CD8-positive, alpha-beta memory T cell (primary cell): Measurements from ENCODE around the gene STK10. TPM values are rescaled to one million over a fixed set of nuclear protein-coding genes. Genes with fewer than 3 reads are reported as not detected.
A peak's percentile ranks its signal among the peaks of the same experiment; 100 is the strongest.

Experiments
- CTCF ChIA-PET: fragments of 350-600 bp; sonication (Branson Sonifier 250); formaldehyde crosslinking; loops from one replicate; lab custom pipeline; 2021; ENCODE audit warnings: antibody characterized with exemption; lab: Charles Lee
- POLR2A ChIA-PET: fragments of 350-600 bp; sonication (Branson Sonifier 250); formaldehyde crosslinking; loops from one replicate; lab custom pipeline; 2021; ENCODE audit warnings: antibody characterized with exemption; lab: Charles Lee
- DNase-seq, 5 donors: peaks; one replicate each; pipeline versions ENCODE4 v3.0.0 to v3.0.0-alpha.2; 2020 to 2022; ENCODE audit warnings: mixed read lengths in 1 of 5
- H3K27ac ChIP-seq: one replicate; pipeline ENCODE4 v1.7.0; 2013; ENCODE audit warnings: low read depth, mild to moderate bottlenecking, low read length, moderate library complexity
- H3K27me3 ChIP-seq: 2 replicates; pipeline ENCODE4 v1.7.0; 2013; ENCODE audit warnings: low read length, mild to moderate bottlenecking; ENCODE audit not compliant: insufficient read depth, poor library complexity, severe bottlenecking
- H3K36me3 ChIP-seq: 2 replicates; pipeline ENCODE4 v1.7.0; 2013; ENCODE audit warnings: mild to moderate bottlenecking, low read length, moderate library complexity; ENCODE audit not compliant: insufficient read depth
- H3K4me1 ChIP-seq: 2 replicates; pipeline ENCODE4 v1.7.0; 2013; ENCODE audit warnings: mild to moderate bottlenecking, low read length, moderate library complexity; ENCODE audit not compliant: insufficient read depth
- H3K4me3 ChIP-seq: 2 replicates; pipeline ENCODE4 v1.7.0; 2013; ENCODE audit warnings: mild to moderate bottlenecking, low read length
- H3K9me3 ChIP-seq: 2 replicates; pipeline ENCODE4 v1.7.0; 2013; ENCODE audit warnings: mild to moderate bottlenecking, low read length
- H3K27ac Mint-ChIP-seq, 8 donors: one replicate each; pipeline ENCODE4 v1.8.0; 2020 to 2021; ENCODE audit warnings: mixed read lengths in 8 of 8, mild to moderate bottlenecking in 6 of 8, inconsistent platforms in 3 of 8, moderate library complexity in 3 of 8
- H3K27me3 Mint-ChIP-seq, 2 donors: one replicate each; pipeline ENCODE4 v1.8.0; 2020 to 2021; ENCODE audit warnings: mixed read lengths in 2 of 2, mild to moderate bottlenecking in 1 of 2, moderate library complexity in 1 of 2
- H3K36me3 Mint-ChIP-seq, 3 donors: one replicate each; pipeline ENCODE4 v1.8.0; 2020 to 2021; ENCODE audit warnings: mixed read lengths in 3 of 3, inconsistent platforms in 1 of 3, mild to moderate bottlenecking in 1 of 3
- H3K4me1 Mint-ChIP-seq, 3 donors: one replicate each; pipeline ENCODE4 v1.8.0; 2020 to 2021; ENCODE audit warnings: mixed read lengths in 3 of 3, inconsistent platforms in 1 of 3, mild to moderate bottlenecking in 1 of 3
- H3K4me3 Mint-ChIP-seq, 7 donors: one replicate each; pipeline ENCODE4 v1.8.0; 2020 to 2021; ENCODE audit warnings: mixed read lengths in 7 of 7, mild to moderate bottlenecking in 6 of 7, moderate library complexity in 4 of 7, inconsistent platforms in 2 of 7
- H3K9me3 Mint-ChIP-seq, 5 donors: one replicate each; pipeline ENCODE4 v1.8.0; 2020 to 2022; ENCODE audit warnings: mixed read lengths in 5 of 5, mild to moderate bottlenecking in 3 of 5, moderate library complexity in 2 of 5, inconsistent platforms in 1 of 5
- polyA plus RNA-seq: library from polyadenylated mRNA; unstranded; fragments of 300-500 nt; fragmentation: Illumina TruSeq; gene quantifications from one replicate; pipeline ENCODE4 v1.2.3, GENCODE V29; 2021
- total RNA-seq, 2 experiments: library from RNA; stranded (reverse); gene quantifications; one replicate each; pipeline ENCODE4 v1.2.3, GENCODE V29; 2021

The STK10 gene
- total and polyA plus RNA-seq, 3 experiments from 2014 or later, result 113 to 170 (median 118) TPM

- no peaks in the 10 kb centered on the region for H3K9me3 ChIP-seq
- H3K27me3 ChIP-seq, result no peaks in the 10 kb centered on the region
- POLR2A ChIA-PET, result no interaction called here
- H3K4me1 ChIP-seq, result peaks cover 14% of the 10 kb centered on the region
- H3K4me3 ChIP-seq, result no peak overlapping the region
- peaks cover 5 to 78% (median 29%) of the 10 kb centered on the region in 3 donors for H3K36me3 Mint-ChIP-seq
- peaks cover 41% of the 10 kb centered on the region for H3K36me3 ChIP-seq
- no peak overlapping the region for H3K4me3 Mint-ChIP-seq
- H3K27me3 Mint-ChIP-seq, result no peaks in the 10 kb centered on the region
- peaks cover 26 to 39% (median 38%) of the 10 kb centered on the region in 3 donors for H3K4me1 Mint-ChIP-seq
- no peak overlapping the region for H3K27ac ChIP-seq
- CTCF ChIA-PET, result interaction anchor here (1.1 kb wide), 1 partner anchor 111 kb away, joined by 4 read pairs; no protein-coding TSS in a partner anchor
- H3K27ac Mint-ChIP-seq, result peak overlapping the region in 2 of 8 donors; percentile 55 to 56
- no peak for DNase-seq
- H3K9me3 Mint-ChIP-seq, result no peaks in the 10 kb centered on the region
Measured at GRCh38 chr5:172075656-172076055, 112.4 kb downstream of the STK10 start.

- Mint-ChIP-seq H3K27me3 (no peaks in the 10 kb centered on the region), H3K4me1 (peaks cover 28 to 39% (median 36%) of the 10 kb centered on the region in 3 donors), H3K9me3 (no peaks in the 10 kb centered on the region), H3K4me3 (no peak overlapping the region), H3K27ac (peak overlapping the region in 3 of 8 donors; percentile 6 to 66 (median 54)), H3K36me3 (peaks cover 5 to 76% (median 28%) of the 10 kb centered on the region in 3 donors)
- H3K27me3 ChIP-seq, result no peaks in the 10 kb centered on the region
- H3K4me3 ChIP-seq, result no peak overlapping the region
- no peaks in the 10 kb centered on the region for H3K9me3 ChIP-seq
- no peak overlapping the region for H3K27ac ChIP-seq
- POLR2A ChIA-PET, result no interaction called here
- peaks cover 18% of the 10 kb centered on the region for H3K4me1 ChIP-seq
- H3K36me3 ChIP-seq, result peaks cover 38% of the 10 kb centered on the region
- CTCF ChIA-PET, result interaction anchor here (1.1 kb wide), 1 partner anchor 112 kb away, joined by 4 read pairs; no protein-coding TSS in a partner anchor
- no peak for DNase-seq
Measured at GRCh38 chr5:172074896-172075295, 113.1 kb downstream of the STK10 start.

- peaks cover 49% of the 10 kb centered on the region for H3K4me1 ChIP-seq
- H3K27me3 ChIP-seq, result no peaks in the 10 kb centered on the region
- H3K27ac ChIP-seq, result no peak overlapping the region
- no peak overlapping the region for H3K4me3 ChIP-seq
- peak in 1 of 5 donors; percentile 30 for DNase-seq
- Mint-ChIP-seq H3K4me1 (peaks cover 53 to 65% (median 62%) of the 10 kb centered on the region in 3 donors), H3K36me3 (peaks cover 12 to 65% (median 19%) of the 10 kb centered on the region in 3 donors), H3K27ac (peak overlapping the region; percentile 21 to 78 (median 66)), H3K27me3 (no peaks in the 10 kb centered on the region), H3K4me3 (peak overlapping the region in 5 of 7 donors; percentile 1 to 26 (median 6)), H3K9me3 (no peaks in the 10 kb centered on the region)
- CTCF ChIA-PET, result interaction anchor here (0.9 to 2.1 kb wide), 4 partner anchors 12 to 117 kb away, joined by 3 to 8 read pairs (median 4); partner anchors contain the start of gene STK10
- peaks cover 15% of the 10 kb centered on the region for H3K36me3 ChIP-seq
- H3K9me3 ChIP-seq, result no peaks in the 10 kb centered on the region
- POLR2A ChIA-PET, result interaction anchor here (0.6 to 1.8 kb wide), 3 partner anchors 43 to 103 kb away, joined by 4 to 12 read pairs (median 10); no protein-coding TSS in a partner anchor
Measured at GRCh38 chr5:172071309-172071875, 116.6 kb downstream of the STK10 start.

GRCh38 chr5:172065431-172066065 lies 122.5 kb downstream of the STK10 start:
- no peak overlapping the region for H3K27ac ChIP-seq
- H3K9me3 ChIP-seq, result no peaks in the 10 kb centered on the region
- H3K4me1 Mint-ChIP-seq, result peaks cover 60 to 72% (median 72%) of the 10 kb centered on the region in 3 donors
- H3K4me3 ChIP-seq, result no peak overlapping the region
- POLR2A ChIA-PET, result interaction anchor here (0.7 to 2.4 kb wide), 3 partner anchors 19 to 108 kb away, joined by 6 to 13 read pairs (median 7); partner anchors contain the start of gene FBXW11
- no peak for DNase-seq
- H3K36me3 ChIP-seq, result peaks cover 39% of the 10 kb centered on the region
- H3K27me3 ChIP-seq, result no peaks in the 10 kb centered on the region
- CTCF ChIA-PET, result interaction anchor here (1.0 to 3.7 kb wide), 6 partner anchors 16 to 154 kb away, joined by 3 to 22 read pairs (median 3); partner anchors contain the start of gene STK10
- peak overlapping the region; percentile 69 to 99 (median 94) for H3K27ac Mint-ChIP-seq
- peaks cover 34 to 78% (median 35%) of the 10 kb centered on the region in 3 donors for H3K36me3 Mint-ChIP-seq
- no peaks in the 10 kb centered on the region for H3K9me3 Mint-ChIP-seq
- peaks cover 0 to 2% of the 10 kb centered on the region in 2 donors for H3K27me3 Mint-ChIP-seq
- peaks cover 56% of the 10 kb centered on the region for H3K4me1 ChIP-seq
- H3K4me3 Mint-ChIP-seq, result peak overlapping the region in 6 of 7 donors; percentile 32 to 84 (median 75)

GRCh38 chr5:172064766-172065165 lies 123.3 kb downstream of the STK10 start:
- peaks cover 55 to 67% (median 65%) of the 10 kb centered on the region in 3 donors for H3K4me1 Mint-ChIP-seq
- POLR2A ChIA-PET, result interaction anchor here (0.6 to 2.4 kb wide), 2 partner anchors 18 to 59 kb away, joined by 3 to 13 read pairs; partner anchors contain the start of gene FBXW11
- peak overlapping the region in 7 of 8 donors; percentile 19 to 87 (median 80) for H3K27ac Mint-ChIP-seq

GRCh38 chr5:172064358-172064757 lies 123.7 kb downstream of the STK10 start:
- ChIA-PET POLR2A (interaction anchor here (0.5 to 2.4 kb wide), 2 partner anchors 58 to 83 kb away, joined by 4 to 13 read pairs; partner anchors contain the start of gene FBXW11), CTCF (interaction anchor here (1.2 to 1.4 kb wide), 3 partner anchors 17 to 153 kb away, joined by 3 to 4 read pairs (median 3); no protein-coding TSS in a partner anchor)
- Mint-ChIP-seq H3K4me1 (peaks cover 56 to 67% (median 64%) of the 10 kb centered on the region in 3 donors), H3K4me3 (peak overlapping the region in 4 of 7 donors; percentile 4 to 37 (median 19)), H3K9me3 (no peaks in the 10 kb centered on the region), H3K27me3 (peaks cover 0 to 2% of the 10 kb centered on the region in 2 donors), H3K36me3 (peaks cover 39 to 83% (median 40%) of the 10 kb centered on the region in 3 donors), H3K27ac (peak overlapping the region in 5 of 8 donors; percentile 53 to 87 (median 80))
- H3K27me3 ChIP-seq, result no peaks in the 10 kb centered on the region
- no peak overlapping the region for H3K4me3 ChIP-seq
- no peak overlapping the region for H3K27ac ChIP-seq
- no peaks in the 10 kb centered on the region for H3K9me3 ChIP-seq
- DNase-seq, result no peak
- peaks cover 51% of the 10 kb centered on the region for H3K36me3 ChIP-seq
- peaks cover 47% of the 10 kb centered on the region for H3K4me1 ChIP-seq

More at GRCh38 chr5:172064766-172065165, 123.3 kb downstream of the STK10 start:
- DNase-seq, result no peak
- Histone ChIP-seq H3K9me3 (no peaks in the 10 kb centered on the region), H3K4me1 (peaks cover 52% of the 10 kb centered on the region), H3K4me3 (no peak overlapping the region), H3K27ac (no peak overlapping the region), H3K27me3 (no peaks in the 10 kb centered on the region), H3K36me3 (peaks cover 47% of the 10 kb centered on the region)
- Mint-ChIP-seq H3K9me3 (no peaks in the 10 kb centered on the region), H3K36me3 (peaks cover 36 to 82% (median 40%) of the 10 kb centered on the region in 3 donors), H3K4me3 (peak overlapping the region in 4 of 7 donors; percentile 4 to 37 (median 28)), H3K27me3 (peaks cover 0 to 2% of the 10 kb centered on the region in 2 donors)
- CTCF ChIA-PET, result interaction anchor here (1.2 to 1.4 kb wide), 3 partner anchors 16 to 153 kb away, joined by 3 to 4 read pairs (median 3); no protein-coding TSS in a partner anchor

GRCh38 chr5:172063463-172064235 lies 124.4 kb downstream of the STK10 start:
- H3K27me3 ChIP-seq, result no peaks in the 10 kb centered on the region
- H3K27ac Mint-ChIP-seq, result peak overlapping the region in 7 of 8 donors; percentile 42 to 87 (median 76)
- peaks cover 54% of the 10 kb centered on the region for H3K36me3 ChIP-seq
- no peak for DNase-seq
- H3K27ac ChIP-seq, result no peak overlapping the region
- H3K4me3 Mint-ChIP-seq, result peak overlapping the region in 1 of 7 donors; percentile 4
- peaks cover 41% of the 10 kb centered on the region for H3K4me1 ChIP-seq
- peaks cover 0 to 2% of the 10 kb centered on the region in 2 donors for H3K27me3 Mint-ChIP-seq
- no peaks in the 10 kb centered on the region for H3K9me3 ChIP-seq
- no peak overlapping the region for H3K4me3 ChIP-seq
- CTCF ChIA-PET, result interaction anchor here (1.4 kb wide), 1 partner anchor 152 kb away, joined by 4 read pairs; no protein-coding TSS in a partner anchor
- no peaks in the 10 kb centered on the region for H3K9me3 Mint-ChIP-seq
- POLR2A ChIA-PET, result interaction anchor here (0.5 kb wide), 2 partner anchors 9 to 83 kb away, joined by 3 to 4 read pairs; no protein-coding TSS in a partner anchor
- peaks cover 38 to 83% (median 40%) of the 10 kb centered on the region in 3 donors for H3K36me3 Mint-ChIP-seq
- peaks cover 50 to 60% (median 57%) of the 10 kb centered on the region in 3 donors for H3K4me1 Mint-ChIP-seq
